Cardiac fibroblast (primary cell): ENCODE results near the gene STMP1.

Experiments
- DNase-seq, 2 donors: peaks; one replicate each; pipeline versions ENCODE4 v3.0.0 to v3.0.0-alpha.2; 2010; ENCODE audit warnings: low read depth in 2 of 2
- H3K4me3 ChIP-seq, 2 donors: replicated peaks in 1 of 2; 1 replicate in 1 of 2; 2 replicates in 1 of 2; pipeline ENCODE4 v1.5.1; 2011; ENCODE audit warnings: low read depth in 2 of 2, low read length in 2 of 2, mild to moderate bottlenecking in 2 of 2, moderate library complexity in 1 of 2
- CTCF ChIP-seq: IDR thresholded peaks from one replicate; pipeline ENCODE4 v1.5.1; 2011; ENCODE audit warnings: low read depth, mild to moderate bottlenecking, low read length, inconsistent platforms

STMP1 gene

GRCh38 chr7:135717693-135718092 lies 55.4 kb downstream of the STMP1 start:
- H3K4me3 ChIP-seq: no peak overlapping the region
- no peak for TF ChIP-seq CTCF
- DNase-seq: no peak

GRCh38 chr7:135718219-135718618 lies 55.9 kb downstream of the STMP1 start:
- TF ChIP-seq CTCF: no peak
- no peak for DNase-seq
- H3K4me3 ChIP-seq: no peak overlapping the region

GRCh38 chr7:135718794-135719437 lies 56.6 kb downstream of the STMP1 start:
- DNase-seq: peak in 1 of 2 donors; percentile 34
- TF ChIP-seq CTCF: no peak
- no peak overlapping the region for H3K4me3 ChIP-seq

GRCh38 chr7:135719688-135720087 lies 57.4 kb downstream of the STMP1 start:
- no peak overlapping the region for H3K4me3 ChIP-seq
- no peak for TF ChIP-seq CTCF
- no peak for DNase-seq

GRCh38 chr7:135721198-135721820 lies 59.0 kb downstream of the STMP1 start:
- no peak for TF ChIP-seq CTCF
- no peak for DNase-seq
- no peak overlapping the region for H3K4me3 ChIP-seq

GRCh38 chr7:135723411-135723810 lies 61.1 kb downstream of the STMP1 start:
- H3K4me3 ChIP-seq: no peak overlapping the region
- no peak for TF ChIP-seq CTCF
- no peak for DNase-seq
